Globus pallidus (tissue), 1 donor: ENCODE data around the gene PCDHB14.
"Not testable (repeated sequence)": the region's sequence is repeated elsewhere in the genome, so short reads cannot be mapped to it uniquely, and the experiment has no call there.

Source experiments
- DNase-seq: peaks from one replicate; pipeline ENCODE4 v3.0.0-alpha.2; 2015; ENCODE audit warnings: low spot score

The PCDHB14 gene

DNA sequence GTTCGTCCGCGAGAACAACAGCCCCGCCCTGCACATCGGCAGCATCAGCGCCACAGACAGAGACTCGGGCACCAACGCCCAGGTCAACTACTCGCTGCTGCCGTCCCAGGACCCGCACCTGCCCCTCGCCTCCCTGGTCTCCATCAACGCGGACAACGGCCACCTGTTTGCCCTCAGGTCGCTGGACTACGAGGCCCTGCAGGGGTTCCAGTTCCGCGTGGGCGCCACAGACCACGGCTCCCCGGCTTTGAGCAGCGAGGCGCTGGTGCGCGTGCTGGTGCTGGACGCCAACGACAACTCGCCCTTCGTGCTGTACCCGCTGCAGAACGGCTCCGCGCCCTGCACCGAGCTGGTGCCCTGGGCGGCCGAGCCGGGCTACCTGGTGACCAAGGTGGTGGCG, 12.9 kb upstream of the PCDHB14 start:
- not testable (repeated sequence) for DNase-seq

DNA sequence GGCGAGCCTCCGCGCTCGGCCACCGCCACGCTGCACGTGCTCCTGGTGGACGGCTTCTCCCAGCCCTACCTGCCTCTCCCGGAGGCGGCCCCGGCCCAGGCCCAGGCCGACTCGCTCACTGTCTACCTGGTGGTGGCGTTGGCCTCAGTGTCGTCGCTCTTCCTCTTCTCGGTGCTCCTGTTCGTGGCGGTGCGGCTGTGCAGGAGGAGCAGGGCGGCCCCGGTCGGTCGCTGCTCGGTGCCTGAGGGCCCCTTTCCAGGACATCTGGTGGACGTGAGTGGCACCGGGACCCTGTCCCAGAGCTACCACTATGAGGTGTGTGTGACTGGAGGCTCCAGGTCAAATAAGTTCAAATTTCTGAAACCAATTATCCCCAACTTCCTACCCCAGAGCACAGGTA, 12.3 kb upstream of the PCDHB14 start:
- not testable (repeated sequence) for DNase-seq

DNA sequence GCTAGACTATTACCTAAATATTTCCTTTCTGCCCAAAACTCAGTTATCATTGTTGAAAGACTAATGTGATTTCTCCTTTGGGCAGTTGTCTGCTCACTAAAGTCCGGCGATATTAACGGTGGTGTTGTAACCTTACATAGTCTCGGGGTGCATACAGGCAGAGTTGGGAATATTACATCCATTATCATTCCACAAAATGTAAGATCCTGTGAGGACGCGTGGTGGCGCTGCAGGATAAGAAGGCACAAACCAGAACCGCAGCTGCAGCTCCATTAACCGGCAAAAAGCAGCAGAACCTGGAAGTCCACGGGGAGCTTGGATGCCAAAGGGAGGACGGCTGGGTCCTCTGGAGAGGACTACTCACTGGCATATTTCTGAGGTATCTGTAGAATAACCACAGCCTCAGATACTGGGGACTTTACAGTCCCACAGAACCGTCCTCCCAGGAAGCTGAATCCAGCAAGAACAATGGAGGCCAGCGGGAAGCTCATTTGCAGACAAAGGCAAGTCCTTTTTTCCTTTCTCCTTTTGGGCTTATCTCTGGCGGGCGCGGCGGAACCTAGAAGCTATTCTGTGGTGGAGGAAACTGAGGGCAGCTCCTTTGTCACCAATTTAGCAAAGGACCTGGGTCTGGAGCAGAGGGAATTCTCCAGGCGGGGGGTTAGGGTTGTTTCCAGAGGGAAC, 9.3 kb upstream of the PCDHB14 start, which contains the start of gene PCDHB13:
Gene PCDHB13, plus strand, starts transcription at position 264 of the 684 bp plus-strand sequence. Its CDS starts 205 bp downstream, at position 469.
- peak; percentile 23 for DNase-seq

DNA sequence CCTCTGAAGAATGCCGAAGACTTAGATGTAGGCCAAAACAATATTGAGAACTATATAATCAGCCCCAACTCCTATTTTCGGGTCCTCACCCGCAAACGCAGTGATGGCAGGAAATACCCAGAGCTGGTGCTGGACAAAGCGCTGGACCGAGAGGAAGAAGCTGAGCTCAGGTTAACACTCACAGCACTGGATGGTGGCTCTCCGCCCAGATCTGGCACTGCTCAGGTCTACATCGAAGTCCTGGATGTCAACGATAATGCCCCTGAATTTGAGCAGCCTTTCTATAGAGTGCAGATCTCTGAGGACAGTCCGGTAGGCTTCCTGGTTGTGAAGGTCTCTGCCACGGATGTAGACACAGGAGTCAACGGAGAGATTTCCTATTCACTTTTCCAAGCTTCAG, 8.6 kb upstream of the PCDHB14 start:
- DNase-seq = not testable (repeated sequence)

DNA sequence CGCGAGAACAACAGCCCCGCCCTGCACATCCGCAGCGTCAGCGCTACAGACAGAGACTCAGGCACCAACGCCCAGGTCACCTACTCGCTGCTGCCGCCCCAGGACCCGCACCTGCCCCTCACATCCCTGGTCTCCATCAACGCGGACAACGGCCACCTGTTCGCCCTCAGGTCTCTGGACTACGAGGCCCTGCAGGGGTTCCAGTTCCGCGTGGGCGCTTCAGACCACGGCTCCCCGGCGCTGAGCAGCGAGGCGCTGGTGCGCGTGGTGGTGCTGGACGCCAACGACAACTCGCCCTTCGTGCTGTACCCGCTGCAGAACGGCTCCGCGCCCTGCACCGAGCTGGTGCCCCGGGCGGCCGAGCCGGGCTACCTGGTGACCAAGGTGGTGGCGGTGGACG, 7.6 kb upstream of the PCDHB14 start:
- not testable (repeated sequence) for DNase-seq

DNA sequence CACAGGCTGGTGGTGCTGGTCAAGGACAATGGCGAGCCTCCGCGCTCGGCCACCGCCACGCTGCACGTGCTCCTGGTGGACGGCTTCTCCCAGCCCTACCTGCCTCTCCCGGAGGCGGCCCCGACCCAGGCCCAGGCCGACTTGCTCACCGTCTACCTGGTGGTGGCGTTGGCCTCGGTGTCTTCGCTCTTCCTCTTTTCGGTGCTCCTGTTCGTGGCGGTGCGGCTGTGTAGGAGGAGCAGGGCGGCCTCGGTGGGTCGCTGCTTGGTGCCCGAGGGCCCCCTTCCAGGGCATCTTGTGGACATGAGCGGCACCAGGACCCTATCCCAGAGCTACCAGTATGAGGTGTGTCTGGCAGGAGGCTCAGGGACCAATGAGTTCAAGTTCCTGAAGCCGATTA, 7.1 kb upstream of the PCDHB14 start:
- not testable (repeated sequence) for DNase-seq

DNA sequence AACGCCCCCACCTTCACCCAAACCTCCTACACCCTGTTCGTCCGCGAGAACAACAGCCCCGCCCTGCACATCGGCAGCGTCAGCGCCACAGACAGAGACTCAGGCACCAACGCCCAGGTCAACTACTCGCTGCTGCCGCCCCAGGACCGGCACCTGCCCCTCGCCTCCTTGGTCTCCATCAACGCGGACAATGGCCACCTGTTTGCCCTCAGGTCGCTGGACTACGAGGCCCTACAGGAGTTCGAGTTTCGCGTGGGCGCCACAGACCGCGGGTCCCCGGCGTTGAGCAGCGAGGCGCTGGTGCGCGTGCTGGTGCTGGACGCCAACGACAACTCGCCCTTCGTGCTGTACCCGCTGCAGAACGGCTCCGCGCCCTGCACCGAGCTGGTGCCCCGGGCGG, 1.7 kb downstream of the PCDHB14 start:
- not testable (repeated sequence) for DNase-seq

DNA sequence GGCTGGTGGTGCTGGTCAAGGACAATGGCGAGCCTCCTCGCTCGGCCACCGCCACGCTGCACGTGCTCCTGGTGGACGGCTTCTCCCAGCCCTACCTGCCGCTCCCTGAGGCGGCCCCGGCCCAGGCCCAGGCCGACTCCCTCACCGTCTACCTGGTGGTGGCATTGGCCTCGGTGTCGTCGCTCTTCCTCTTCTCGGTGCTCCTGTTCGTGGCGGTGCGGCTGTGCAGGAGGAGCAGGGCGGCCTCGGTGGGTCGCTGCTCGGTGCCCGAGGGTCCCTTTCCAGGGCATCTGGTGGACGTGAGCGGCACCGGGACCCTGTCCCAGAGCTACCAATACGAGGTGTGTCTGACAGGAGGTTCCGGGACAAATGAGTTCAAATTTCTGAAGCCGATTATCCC, 2.3 kb downstream of the PCDHB14 start:
- DNase-seq = not testable (repeated sequence)

DNA sequence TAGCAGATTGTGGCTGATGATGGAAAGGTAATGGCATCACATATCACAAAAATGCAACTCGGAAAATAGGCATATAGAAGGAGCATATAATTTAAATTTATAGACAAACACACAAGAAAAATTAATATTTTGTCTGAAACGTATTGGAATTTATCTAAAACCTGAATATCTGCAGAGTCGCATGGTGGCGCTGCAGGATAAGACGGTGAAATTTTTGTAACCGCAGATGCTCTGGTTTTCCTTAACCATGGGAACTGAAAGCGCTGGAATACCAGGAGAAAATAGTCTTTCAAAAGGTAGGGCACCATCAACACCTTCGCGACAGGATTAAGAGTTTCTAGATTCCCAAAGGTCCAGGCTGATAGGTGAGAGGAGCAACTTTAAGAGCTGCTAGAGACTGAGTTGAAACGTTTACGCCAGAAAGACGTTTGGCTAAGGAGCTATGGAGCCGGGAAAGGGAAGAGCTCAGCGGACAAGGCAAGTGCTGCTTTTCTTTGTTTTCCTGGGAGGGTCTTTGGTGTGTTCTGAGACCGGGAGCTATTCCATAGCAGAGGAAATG, 11.0 kb downstream of the PCDHB14 start:
- DNase-seq = no peak

DNA sequence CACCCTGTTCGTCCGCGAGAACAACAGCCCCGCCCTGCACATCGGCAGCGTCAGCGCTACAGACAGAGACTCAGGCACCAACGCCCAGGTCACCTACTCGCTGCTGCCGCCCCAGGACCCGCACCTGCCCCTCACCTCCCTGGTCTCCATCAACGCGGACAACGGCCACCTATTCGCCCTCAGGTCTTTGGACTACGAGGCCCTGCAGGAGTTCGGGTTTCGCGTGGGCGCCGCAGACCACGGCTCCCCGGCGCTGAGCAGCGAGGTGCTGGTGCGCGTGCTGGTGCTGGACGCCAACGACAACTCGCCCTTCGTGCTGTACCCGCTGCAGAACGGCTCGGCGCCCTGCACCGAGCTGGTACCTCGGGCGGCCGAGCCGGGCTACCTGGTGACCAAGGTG, 12.8 kb downstream of the PCDHB14 start:
- DNase-seq = not testable (repeated sequence)

DNA sequence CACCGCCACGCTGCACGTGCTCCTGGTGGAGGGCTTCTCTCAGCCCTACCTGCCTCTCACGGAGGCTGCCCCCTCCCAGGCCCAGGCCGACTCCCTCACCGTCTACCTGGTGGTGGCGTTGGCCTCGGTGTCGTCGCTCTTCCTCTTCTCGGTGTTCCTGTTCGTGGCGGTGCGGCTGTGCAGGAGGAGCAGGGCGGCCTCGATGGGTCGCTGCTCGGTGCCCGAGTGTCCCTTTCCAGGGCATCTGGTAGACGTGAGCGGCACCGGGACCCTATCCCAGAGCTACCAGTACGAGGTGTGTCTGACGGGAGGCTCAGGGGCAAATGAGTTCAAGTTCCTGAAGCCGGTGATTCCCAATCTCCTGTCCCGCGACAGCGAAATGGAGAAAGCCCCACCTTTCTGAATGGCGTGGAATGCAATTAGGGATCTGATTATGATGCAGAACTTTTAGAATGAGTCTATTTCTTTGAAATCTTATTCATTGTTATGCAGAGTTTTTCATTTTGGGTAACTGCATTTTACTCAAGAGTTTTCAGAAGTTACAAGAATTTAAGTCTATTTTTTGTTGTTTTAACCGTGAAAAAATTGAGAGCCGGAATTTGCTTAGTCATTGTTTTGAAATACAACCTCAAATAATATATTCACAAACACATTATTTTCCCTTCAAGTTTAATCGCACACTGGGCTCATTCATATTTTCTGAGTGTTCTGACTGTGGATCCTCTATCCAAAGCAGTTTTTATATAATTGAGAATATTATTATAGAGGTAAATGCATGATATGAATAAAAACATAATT, 13.6 kb downstream of the PCDHB14 start:
- no peak for DNase-seq

DNA sequence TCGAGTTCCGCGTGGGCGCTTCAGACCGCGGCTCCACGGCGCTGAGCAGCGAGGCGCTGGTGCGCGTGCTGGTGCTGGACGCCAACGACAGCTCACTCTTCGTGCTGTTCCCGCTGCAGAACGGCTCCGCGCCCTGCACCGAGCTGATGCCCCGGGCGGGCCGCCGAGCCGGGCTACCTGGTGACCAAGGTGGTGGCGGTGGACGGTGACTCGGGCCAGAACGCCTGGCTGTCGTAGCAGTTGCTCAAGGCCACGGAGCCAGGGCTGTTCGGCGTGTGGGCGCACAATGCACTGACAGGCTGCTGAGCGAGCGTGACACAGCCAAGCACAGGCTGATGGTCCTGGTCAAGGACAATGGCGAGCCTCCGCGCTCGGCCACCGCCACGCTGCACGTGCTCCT, 18.4 kb downstream of the PCDHB14 start:
- DNase-seq = no peak

DNA sequence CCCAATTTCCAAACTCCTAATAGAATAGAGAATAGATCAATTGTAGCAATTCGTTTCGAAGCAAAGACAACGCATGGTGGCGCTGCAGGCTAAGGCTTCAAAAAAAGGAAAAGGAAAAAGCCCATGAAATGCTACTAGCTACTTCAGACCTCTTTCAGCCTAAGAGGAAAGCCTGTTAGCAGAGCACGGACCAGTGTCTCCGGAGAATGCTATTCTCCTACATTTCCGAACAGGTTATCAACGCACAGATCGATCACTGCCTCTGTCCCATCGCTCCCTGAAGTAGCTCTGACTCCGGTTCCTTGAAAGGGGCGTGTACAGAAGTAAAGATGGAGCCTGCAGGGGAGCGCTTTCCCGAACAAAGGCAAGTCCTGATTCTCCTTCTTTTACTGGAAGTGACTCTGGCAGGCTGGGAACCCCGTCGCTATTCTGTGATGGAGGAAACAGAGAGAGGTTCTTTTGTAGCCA, 22.1 kb downstream of the PCDHB14 start, which contains the start of gene PCDHB15:
Gene PCDHB15, plus strand, starts transcription at position 146 of the 468 bp plus-strand sequence. Its CDS starts 184 bp downstream, at position 330.
- DNase-seq = peak; percentile 33

DNA sequence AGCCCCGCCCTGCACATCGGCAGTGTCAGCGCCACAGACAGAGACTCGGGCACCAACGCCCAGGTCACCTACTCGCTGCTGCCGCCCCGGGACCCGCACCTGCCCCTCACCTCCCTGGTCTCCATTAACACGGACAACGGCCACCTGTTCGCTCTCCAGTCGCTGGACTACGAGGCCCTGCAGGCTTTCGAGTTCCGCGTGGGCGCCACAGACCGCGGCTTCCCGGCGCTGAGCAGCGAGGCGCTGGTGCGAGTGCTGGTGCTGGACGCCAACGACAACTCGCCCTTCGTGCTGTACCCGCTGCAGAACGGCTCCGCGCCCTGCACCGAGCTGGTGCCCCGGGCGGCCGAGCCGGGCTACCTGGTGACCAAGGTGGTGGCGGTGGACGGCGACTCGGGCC, 23.8 kb downstream of the PCDHB14 start:
- not testable (repeated sequence) for DNase-seq

DNA sequence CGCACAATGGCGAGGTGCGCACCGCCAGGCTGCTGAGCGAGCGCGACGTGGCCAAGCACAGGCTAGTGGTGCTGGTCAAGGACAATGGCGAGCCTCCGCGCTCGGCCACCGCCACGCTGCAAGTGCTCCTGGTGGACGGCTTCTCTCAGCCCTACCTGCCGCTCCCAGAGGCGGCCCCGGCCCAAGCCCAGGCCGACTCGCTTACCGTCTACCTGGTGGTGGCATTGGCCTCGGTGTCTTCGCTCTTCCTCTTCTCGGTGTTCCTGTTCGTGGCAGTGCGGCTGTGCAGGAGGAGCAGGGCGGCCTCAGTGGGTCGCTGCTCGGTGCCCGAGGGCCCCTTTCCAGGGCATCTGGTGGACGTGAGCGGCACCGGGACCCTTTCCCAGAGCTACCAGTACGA, 24.3 kb downstream of the PCDHB14 start:
- not testable (repeated sequence) for DNase-seq

DNA sequence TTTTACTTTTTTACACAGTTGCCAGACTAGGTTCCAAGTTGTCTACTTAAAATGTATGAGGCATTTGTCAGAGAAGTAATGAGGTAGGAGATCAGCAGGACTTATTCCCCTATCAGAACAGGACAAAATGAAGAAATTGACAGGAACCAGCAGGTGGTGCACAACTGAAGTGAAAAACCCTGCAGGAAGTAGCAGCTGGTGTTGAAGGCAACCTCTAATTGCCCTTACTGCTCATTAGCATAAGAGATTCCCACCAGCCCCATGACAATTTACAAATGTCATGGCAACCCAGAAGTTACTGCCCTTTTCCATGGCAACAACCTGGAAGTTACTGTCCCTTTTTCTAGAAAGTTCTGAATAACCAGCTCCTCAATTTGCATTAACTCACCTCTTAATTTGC, 27.4 kb downstream of the PCDHB14 start:
- DNase-seq = no peak

DNA sequence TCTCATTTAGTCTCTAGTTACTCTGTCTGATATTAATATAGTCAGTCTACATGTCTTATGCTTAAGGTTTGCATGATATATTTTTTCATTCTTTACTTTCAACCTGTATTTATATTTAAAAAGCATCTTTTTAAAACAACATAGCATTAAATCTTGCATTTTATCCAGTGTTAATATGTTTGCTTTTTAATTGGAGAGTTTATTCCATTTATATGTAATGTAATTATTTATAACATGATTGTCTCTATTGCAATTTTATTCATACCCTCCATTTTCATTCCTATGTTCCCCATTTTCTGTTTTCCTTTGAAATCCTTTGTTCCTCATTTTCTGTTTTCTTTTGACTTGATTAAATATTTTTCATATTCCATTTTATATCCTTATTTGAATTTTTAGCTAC, 35.3 kb downstream of the PCDHB14 start:
- no peak for DNase-seq

DNA sequence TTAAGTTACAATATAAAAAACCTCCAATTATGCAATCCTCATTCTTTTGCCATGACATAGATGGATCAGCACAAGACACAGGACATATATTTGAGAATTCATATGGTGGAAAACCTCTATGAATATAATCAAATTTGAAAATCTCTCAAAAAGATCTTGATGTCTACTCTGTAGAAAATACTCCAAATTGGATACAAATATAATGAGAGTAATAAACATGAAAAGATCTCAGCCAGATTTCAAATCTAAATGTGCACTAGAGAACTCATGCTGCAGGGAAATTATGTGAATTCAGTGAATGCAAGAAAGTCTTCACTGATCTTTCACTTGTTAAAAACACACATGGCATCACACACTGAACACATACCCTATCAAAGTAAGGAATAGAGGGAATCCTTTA, 35.8 kb downstream of the PCDHB14 start:
- no peak for DNase-seq

DNA sequence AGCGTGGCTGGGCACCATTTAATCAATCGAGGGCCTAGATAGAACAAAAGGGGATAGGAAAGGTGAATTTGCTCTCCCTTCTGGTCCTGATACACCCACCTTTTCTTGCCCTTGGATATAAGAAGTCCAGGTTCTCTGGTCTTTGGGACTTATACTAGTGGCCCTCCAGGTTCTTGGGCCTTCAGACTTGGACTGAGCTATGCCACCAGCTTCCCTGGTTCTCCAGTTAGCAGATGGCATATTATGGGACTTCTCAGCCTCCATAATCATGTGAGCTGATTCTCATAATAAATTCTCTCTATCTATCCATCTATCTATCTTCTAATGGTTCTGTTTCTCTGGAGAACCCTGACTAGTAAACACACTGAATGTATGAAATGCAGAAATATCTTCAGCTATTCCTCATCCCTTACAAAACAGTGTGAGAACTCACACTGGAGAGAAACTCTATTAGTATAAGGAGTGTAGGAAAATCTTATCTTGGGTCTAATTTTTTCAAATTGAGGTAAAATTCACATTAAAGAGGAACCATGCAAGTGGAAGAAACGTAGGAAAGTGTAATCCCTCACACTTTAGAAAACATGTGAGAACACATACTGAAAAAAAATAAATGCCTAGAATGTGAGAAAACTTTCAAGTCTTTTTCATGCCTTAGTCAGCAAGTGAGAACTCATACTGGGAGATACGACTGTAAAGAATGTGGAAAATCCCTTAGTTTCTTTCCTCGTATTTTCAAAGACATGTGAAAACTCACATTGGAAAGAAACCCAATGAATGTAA, 37.5 kb downstream of the PCDHB14 start:
- DNase-seq = no peak

DNA sequence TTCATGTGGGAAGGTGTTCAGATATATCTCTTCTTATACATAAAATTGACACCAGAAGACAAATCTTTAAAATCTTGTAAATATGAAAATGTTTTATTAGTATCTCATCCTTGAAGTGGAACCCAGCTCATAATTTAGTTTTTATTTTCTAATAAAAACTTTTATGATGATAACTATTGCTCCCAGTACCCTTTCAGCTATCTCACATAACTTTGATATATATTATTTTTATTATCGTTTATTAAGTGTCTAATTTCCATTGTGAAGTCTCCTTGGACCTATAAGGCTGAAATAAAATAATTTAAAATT, 38.0 kb downstream of the PCDHB14 start:
- DNase-seq = no peak

DNA sequence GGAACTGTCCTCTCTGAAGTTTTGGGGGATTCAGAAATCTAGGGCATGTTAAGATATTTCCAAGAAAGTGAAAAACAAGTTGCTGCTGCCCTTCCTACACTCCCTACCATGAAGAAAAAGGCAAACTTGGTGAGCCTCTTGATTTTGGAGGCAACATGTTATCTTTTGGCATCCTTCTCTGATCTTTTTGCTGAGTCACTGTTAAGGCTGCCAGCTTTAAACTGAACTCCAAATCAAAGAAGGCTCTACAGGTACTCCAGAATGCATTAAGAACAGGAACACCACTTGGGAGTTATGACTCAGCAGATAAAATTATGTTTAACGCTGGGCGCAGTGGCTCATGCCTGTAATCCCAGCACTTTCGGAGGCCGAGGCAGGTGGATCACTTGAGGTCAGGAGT, 46.1 kb downstream of the PCDHB14 start:
- no peak for DNase-seq

DNA sequence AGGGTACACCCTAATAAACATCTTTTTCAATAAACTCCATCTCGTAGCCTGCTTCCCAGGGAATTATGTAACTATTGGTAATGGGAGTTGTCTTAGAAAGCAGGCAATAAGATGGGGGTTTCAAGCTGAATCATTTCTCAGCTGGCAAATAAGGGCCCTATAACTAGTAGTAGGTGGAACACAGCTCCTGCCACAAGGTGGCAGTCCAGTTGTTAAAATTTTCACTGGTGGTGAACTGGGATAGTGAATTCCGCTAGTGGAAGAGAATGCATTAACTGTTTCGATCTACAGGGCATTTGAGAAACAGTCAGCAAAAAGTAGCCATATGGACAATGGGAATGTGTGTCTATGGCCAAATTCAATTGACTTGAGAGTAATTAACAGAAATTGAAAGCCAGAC, 49.8 kb downstream of the PCDHB14 start:
- no peak for DNase-seq
